HG03558 (cell line): Measurements from ENCODE around the gene RPRD1A.
A peak's percentile ranks its signal among the peaks of the same experiment; 100 is the strongest.
"Not testable (repeated sequence)": the region's sequence is repeated elsewhere in the genome, so short reads cannot be mapped to it uniquely, and the experiment has no call there.

Experiments
- ATAC-seq: cut with Tn5 transposase; IDR thresholded peaks from one replicate; pipeline ENCODE4 v1.9.1; 2021; ENCODE audit warnings: moderate number of reproducible peaks; ENCODE audit not compliant: unreplicated experiment; ENCODE audit errors: extremely low read depth

Gene RPRD1A

DNA sequence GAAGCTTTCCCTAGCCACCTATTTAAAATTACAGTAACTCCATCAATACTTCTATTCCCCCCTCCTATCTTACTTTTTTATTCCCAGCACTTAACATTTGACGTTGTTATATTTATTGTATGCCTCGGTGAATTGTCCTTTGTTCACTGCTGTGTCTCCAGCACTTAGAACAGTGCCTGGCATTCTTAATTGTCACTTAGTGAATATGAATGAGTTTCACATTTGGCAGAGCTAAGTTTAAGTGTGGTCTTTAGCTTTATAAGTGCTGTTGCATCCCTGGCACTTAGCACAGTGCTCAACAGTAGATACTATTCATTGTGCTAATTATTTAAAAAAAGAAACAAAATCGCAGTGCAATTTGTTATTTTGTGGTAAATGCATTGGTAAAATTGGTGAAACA lies 93.2 kb downstream of the RPRD1A start:
- ATAC-seq: no peak

DNA sequence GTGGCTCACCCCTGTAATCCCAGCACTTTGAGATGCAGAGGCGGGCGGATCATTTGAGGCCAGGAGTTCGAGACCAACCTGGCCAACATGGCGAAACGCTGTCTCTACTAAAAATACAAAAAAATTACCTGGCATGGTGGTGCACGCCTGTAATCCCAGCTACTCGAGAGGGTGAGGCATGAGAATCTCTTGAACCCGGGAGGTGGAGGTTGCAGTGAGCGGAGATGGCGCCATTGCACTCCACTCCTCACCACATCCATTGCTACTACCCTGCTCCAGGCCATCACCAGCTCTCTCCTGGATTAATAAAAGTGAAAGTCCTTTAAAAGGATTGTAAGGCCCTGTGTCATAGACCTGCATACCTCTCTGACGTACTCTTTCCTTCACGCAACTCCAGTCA lies 93.7 kb downstream of the RPRD1A start:
- no peak for ATAC-seq

DNA sequence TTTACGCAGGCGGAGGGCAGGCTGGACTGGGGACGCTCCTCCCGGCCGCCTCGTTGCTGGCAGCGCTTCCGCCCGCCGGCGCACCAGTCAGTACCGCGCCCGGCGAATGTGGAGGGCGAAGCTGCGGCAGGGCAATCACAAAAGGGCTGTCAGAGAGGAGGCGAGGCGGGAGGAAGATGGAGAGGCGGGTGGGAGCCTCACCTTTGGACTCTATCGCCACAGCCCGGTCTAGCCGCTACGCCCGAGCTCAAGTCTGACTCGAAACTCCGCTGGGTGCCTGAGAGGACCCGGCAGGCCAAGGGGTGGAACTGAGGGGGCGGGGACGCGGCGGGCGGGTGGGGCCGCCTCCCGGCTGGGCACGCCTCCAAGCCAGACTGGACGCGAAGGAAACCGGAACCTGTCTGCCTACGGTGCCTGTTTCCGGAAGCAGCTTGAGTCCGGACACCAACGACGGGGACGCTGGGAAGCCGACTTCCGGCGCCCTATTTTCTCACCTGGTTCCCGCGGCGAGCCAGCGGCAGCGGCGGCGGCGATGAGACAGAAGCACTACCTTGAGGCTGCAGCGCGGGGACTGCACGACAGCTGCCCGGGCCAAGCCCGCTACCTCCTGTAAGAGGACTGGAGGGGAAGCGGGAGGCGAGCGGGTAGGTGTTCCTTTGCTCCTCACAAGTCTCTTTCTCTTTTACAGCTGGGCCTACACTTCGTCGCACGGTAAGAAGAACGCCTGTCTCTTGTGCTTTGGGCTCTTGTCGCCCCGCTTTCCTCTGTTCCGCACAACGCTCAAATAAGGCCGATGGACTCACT lies 95.0 kb downstream of the RPRD1A start, which contains the start of gene RMP24:
Gene RMP24 (plus strand): TSS at position 483 of the 804 bp plus-strand sequence.
- peak; percentile 71 for ATAC-seq

DNA sequence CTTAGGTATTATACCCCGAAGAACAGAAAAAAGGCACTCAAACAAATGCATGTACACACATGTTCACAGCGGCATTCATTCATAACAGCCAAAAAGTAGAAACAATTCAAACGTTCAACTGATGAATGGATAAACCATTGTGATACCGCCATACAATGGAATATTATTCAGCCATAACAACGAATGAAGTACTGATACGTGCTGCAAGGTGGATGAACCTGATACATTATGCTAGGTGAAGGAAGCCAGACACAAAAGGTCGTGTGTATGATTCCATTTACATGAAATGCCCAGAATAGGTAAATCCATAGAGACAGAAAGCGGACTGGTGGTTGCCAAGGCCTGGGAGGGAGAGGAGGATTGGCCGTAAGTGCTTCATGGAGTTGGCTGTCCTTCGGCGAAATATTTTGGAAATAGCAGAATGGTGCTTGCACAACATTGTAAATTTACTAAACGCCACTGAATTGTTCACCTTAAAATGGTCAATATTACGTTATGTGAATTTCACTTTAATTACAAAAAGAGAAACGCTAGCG lies 95.6 kb downstream of the RPRD1A start:
- no peak for ATAC-seq

DNA sequence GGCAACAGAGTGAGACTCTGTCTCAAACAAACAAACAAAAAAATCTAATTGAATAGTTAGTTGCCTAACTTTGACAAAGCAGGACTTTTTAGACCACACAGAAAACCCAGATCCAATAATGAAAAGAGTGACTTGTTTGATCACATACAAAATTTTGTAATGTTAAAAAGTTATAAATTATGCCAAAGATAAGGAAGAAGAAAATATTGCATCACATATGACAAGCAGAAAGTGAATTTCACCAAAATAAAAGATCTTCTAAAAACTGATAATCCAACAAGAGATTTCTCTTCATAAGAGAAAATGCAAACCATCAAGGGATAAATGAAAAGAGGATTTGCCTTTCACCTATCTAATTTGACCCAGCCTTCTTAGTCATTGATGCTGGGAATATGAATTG lies 97.7 kb downstream of the RPRD1A start:
- ATAC-seq: no peak

DNA sequence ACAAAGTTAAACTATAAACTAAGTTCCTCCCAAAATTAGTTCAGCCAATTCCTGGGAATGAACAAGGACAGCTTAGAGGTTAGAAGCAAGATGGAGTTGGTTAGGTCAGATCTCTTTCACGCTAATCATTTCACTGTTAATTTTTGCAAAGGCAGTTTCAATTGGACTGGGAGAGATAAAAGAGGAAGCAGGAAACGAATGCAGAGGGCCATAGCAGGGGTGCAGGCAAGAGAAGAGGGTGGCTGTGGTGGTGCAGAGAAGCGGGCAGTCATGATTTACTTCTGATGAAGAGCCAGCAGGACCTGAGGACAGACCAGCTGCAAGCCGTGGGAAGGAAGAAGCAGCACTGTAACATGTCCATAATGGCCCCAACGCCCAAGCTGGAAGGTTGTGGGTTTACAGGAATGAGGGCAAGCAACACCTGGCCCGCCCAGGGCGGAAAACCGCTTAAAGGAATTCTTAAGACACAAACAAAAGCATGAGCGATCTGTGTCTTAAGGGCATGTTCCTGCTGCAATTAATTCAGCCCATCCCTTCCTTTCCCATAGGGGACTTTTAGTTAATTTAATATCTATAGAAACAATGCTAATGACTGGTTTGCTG lies 99.0 kb downstream of the RPRD1A start:
- ATAC-seq: no peak

DNA sequence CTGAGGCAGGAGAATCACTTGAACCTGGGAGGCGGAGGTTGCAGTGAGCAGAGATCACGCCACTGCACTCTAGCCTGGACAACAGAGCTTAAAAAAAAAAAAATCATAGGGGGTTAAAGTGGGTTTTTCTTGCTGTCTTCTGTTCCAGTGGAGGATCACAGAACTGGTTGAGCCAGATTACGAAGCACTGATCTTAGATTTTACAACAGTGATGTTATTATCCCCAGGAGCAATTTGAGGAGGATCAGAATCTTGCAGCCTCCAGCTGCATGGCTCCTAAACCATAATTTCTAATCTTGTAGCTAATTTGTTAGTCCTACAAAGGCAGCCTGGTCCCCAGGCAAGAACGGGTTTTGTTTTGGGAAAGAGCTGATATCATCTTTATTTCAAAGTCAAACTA lies 99.5 kb downstream of the RPRD1A start:
- not testable (repeated sequence) for ATAC-seq

DNA sequence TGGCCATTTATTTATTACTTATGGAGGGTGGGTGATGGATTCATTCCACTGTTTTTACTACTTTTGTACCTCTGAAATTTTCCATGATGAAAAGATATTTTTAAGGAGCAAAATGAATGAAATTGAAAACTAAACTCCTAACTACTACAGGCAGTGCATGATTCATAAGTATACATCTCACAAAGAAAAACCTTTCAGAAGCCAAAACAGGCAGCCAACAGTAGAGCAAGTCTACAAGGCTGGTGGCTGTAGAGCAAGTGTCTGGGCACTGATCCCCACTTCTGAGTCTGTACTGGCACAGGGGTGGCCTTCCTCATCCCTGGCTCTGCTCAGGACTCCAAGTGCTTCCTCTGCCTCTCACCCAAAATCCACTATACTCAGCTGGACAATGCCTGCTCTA lies 103.0 kb downstream of the RPRD1A start:
- no peak for ATAC-seq

DNA sequence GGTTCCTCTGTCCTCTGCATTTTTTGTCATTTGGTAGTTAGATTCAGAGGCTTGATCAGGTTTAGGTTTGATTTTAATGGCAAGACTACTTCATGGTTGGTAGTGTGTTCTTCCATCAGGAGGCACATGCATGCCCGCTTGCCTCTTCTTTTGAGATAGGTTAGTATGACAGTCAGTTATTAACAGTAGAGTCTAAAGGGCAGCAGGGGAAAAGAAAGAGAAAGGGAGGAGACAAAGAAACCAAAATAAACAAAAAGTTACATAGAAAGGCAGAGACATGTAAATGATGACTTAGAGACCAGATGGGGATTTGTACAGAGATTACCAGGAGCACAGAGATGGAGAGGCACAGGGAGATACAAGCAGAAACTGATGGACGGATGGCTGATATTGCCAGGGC lies 105.0 kb downstream of the RPRD1A start:
- no peak for ATAC-seq

DNA sequence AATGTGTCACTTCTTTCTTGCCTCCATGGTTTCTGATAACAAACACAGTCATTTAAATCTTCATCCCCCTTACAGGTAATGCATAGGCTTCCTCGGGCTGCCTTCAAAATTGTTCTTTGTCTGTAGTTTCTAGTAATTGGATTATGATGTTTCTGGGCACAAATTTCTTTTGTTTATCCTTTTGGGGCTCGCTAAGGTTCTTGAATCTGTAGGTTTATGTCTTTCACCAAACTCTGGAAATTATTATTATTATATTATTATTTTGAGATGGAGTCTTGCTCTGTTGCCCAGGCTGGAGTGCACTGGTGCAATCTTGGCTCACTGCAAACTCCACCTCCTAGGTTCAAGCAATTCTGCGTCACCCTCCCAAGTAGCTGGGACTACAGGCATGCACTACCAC lies 111.1 kb downstream of the RPRD1A start:
- no peak for ATAC-seq

DNA sequence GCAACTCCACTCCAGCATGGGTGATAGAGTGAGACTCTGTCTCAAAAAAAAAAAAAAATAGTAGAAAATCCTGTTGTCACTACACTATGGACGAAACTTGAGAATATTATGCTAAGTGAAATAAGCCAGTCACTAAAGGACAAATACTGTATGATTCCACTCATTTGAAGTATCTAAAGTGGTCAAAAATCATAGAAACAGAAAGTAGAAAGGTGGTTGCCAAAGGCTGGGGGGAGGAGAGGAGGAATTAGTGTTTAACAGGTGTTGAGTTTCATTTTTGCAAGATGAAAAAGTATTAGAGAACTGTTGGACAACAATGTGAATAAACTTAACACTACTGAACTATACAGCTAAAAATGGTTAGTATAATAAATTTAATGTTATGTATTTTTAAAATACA lies 113.7 kb downstream of the RPRD1A start:
- ATAC-seq: peak; percentile 67

DNA sequence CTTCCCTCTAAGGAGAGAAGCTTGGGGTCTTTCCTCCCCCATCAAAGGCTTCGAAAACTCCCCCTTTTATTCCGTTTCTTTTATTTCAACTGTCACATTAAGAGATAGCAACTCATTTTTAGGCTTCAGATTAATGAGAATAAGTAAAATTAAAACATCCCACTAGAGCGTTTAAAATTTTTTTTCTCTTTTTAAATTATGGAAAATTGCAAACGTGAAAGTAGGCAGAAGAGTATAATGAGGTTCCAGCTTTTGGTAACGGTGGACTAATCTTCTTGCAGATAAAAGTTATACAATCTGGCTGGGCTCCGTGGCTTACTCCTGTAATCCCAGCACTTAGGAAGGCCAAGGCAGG lies 116.8 kb downstream of the RPRD1A start:
- ATAC-seq: no peak

DNA sequence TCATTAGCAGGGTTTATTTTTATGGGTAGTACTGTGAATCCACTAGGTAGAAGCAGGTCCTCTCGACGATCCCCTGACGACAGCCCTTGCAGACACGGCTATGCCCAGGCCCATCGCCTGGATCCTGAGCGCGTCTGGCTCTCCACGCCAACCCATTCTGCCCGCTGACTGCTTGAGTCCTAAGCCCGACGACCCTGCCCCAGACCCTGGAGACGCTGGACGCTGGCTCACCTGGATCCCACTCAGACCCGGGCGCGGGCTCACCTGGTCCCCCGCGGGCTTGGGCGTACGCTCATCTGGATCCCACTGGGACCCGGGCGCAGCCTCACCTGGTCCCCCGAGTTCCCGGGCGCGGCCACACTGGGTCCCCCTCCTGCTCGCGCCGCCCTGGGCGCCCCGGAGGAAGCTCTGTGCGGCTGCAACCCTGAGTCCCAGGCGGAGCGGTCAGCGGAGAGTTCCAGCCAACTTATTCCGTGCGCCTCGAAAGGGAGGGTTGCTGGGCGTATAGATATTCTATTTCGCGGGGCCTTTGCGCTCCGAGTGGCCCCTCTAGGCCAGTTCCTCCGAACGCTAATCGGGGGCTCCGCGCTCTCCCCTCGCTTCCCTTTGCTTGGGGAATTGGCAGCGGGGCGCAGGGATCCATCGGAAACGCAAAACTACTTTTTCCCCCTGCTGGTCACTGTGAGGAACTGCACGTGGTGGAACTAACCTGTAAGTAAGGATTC lies 117.3 kb downstream of the RPRD1A start:
- no peak for ATAC-seq

DNA sequence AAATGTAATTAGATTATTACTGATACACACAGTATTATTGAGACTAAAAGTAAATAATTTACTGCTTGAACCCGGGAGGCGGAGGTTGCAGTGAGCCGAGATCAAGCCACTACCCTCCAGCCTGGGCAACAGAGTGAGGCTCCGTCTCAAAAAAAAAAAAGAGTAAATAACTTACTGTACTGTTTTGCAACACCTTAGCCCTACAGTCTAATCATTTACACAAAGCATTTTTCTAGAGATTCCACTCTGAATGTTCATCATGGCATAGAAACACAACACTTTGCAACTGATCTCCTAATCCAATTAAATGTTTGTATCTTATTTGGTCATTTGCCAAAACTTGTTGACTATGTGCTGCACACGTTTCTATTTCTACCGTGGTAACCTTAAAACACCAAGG lies 118.3 kb downstream of the RPRD1A start:
- no peak for ATAC-seq

DNA sequence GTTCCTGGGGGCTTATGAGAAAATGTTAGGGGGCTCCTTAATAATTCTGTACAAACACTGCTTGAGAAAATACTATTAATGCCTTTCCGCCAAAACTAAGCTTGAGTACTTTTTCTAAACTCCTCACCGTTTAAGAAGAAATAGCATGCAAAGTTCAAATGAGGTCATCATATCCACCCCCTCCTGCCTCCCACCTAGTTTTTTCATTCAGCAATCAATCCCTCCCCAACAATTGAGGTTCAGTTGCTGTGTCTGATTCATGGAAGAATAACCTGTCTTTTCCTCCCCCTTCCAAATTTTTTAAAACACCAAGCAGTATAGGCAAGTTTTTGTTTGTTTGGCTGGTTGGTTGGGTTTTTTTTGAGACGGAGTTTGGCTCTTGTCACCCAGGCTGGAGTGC lies 119.3 kb downstream of the RPRD1A start:
- no peak for ATAC-seq

DNA sequence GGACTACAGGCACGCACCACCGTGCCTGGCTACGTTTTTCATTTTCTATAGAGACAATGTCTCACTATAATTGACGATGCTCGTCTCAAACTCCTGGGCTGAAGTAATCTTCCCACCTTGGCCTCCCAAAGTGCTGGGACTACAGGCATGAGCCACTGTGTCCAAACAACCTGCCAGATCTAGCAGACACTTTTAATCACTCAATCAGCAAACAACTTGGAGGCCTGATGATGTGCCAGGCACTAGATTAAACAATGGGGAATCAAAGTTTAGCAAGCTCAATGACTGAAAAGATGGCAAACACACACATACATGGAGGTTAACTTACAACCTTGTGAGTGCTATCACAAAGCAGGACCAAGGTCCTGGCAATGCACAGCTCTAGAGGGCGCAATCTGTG lies 124.7 kb downstream of the RPRD1A start:
- no peak for ATAC-seq

DNA sequence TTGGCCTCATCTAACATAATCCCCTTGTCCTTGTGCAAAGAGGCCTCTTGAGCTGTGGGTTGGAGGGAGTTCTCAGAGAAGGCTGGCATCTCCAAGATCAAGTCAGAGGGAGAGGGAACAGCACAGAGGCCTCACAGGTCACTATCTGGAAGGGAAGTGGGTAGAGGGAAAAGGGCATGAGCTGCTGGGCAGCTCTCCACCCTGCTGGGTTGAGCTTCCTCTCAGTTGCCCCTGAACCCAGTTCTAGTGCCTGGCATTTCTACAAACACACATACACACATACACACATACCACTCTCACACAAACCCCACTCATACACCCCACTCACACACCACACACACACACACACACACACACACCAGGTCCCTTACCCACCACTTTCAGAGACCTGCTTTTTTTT lies 125.2 kb downstream of the RPRD1A start:
- ATAC-seq: no peak

DNA sequence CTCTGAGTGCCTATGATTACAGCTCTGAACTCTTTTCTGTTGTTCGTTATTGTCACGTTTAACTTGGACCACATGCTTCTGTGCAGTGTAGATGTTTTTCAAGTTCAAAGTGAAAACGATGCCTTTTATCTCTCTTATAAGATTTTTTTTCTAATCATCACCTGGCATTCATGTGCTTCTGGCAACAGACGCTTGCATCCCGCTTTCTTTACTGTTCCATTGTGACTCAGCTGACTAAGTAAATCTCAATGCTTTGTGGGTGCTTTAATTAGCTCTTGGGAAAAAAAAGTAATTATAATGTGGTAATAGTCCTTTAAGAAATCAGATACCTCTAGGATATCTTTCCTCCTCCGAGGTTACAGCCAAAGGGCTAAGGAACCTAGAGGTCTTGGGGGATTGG lies 126.1 kb downstream of the RPRD1A start:
- ATAC-seq: no peak
